Measurements from ENCODE around the gene ZNF148. TPM values are rescaled to one million over a fixed set of nuclear protein-coding genes. Genes with fewer than 3 reads are reported as not detected.

Gene ZNF148
- total and polyA plus RNA-seq, 7 experiments from 2014 or later = 36.3 to 101 (median 58.6) TPM

- DNase-seq = no peak
- no peaks in the 10 kb centered on the region for H3K27me3 ChIP-seq (ENCODE audit: control insufficient read depth in 2 of 2, insufficient read depth in 2 of 2, low read length in 2 of 2)
- H3K9me3 Mint-ChIP-seq = peaks cover 0 to 2% (median 0%) of the 10 kb centered on the region in 11 donors
- no peak overlapping the region for H3K4me3 Mint-ChIP-seq
- ChIA-PET CTCF (no interaction called here), POLR2A (no interaction called here)
- ATAC-seq = no peak
- peaks cover 7 to 24% (median 15%) of the 10 kb centered on the region in 7 donors for H3K4me1 Mint-ChIP-seq
- H3K36me3 Mint-ChIP-seq = peaks cover 0 to 4% (median 0%) of the 10 kb centered on the region in 5 donors
- H3K27ac ChIP-seq (ENCODE audit: low read depth, low read length) = no peak overlapping the region
- no peaks in the 10 kb centered on the region for H3K36me3 ChIP-seq (ENCODE audit: control insufficient read depth in 2 of 3, insufficient read depth in 3 of 3, low read length in 3 of 3)
- H3K27ac Mint-ChIP-seq = peak overlapping the region in 1 of 9 donors; percentile 20
- intact Hi-C loops (cut with micrococcal nuclease) = no loop called here
- no peaks in the 10 kb centered on the region for H3K4me1 ChIP-seq (ENCODE audit: control insufficient read depth in 2 of 2, insufficient read depth in 2 of 2, low read length in 2 of 2)
- peaks cover 1 to 9% (median 8%) of the 10 kb centered on the region in 5 donors for H3K27me3 Mint-ChIP-seq
- no peaks in the 10 kb centered on the region for H3K9me3 ChIP-seq (ENCODE audit: control insufficient read depth in 2 of 3, low read length in 3 of 3)
- no peak overlapping the region for H3K4me3 ChIP-seq (ENCODE audit: low read length)
These were observed 155.8 kb downstream of the ZNF148 start for GRCh38 chr3:125219261-125219701.

- peaks cover 0 to 8% of the 10 kb centered on the region in 2 donors for H3K27me3 ChIP-seq (ENCODE audit: control insufficient read depth in 2 of 2, insufficient read depth in 2 of 2, low read length in 2 of 2)
- H3K4me3 Mint-ChIP-seq = peak overlapping the region in 2 of 10 donors; percentile 2 to 4
- intact Hi-C loops (cut with micrococcal nuclease) = loop anchor here in 1 of 2 donors (1.0 to 5.0 kb wide), 2 partner anchors 161 to 162 kb away; partner anchors contain the start of gene ZNF148
- DNase-seq (peak in 1 of 9 donors; percentile 20), ATAC-seq (peak; percentile 70)
- ChIA-PET POLR2A (interaction anchor here (0.7 kb wide), 1 partner anchor 402 kb away, joined by 3 read pairs; no protein-coding TSS in a partner anchor), CTCF (interaction anchor here (0.6 kb wide), 1 partner anchor 220 kb away, joined by 3 read pairs; no protein-coding TSS in a partner anchor)
- no peaks in the 10 kb centered on the region for H3K9me3 ChIP-seq (ENCODE audit: control insufficient read depth in 2 of 3, low read length in 3 of 3)
- H3K36me3 ChIP-seq (ENCODE audit: control insufficient read depth in 2 of 3, insufficient read depth in 3 of 3, low read length in 3 of 3) = no peaks in the 10 kb centered on the region
- H3K4me3 ChIP-seq (ENCODE audit: low read length) = no peak overlapping the region
- H3K9me3 Mint-ChIP-seq = no peaks in the 10 kb centered on the region
- peaks cover 0 to 3% of the 10 kb centered on the region in 2 donors for H3K4me1 ChIP-seq (ENCODE audit: control insufficient read depth in 2 of 2, insufficient read depth in 2 of 2, low read length in 2 of 2)
- no peak overlapping the region for H3K27ac ChIP-seq (ENCODE audit: low read depth, low read length)
- H3K4me1 Mint-ChIP-seq = peaks cover 11 to 25% (median 18%) of the 10 kb centered on the region in 7 donors
- peaks cover 0 to 12% (median 0%) of the 10 kb centered on the region in 5 donors for H3K36me3 Mint-ChIP-seq
- peak overlapping the region in 1 of 9 donors; percentile 4 for H3K27ac Mint-ChIP-seq
- H3K27me3 Mint-ChIP-seq = peaks cover 36 to 47% (median 42%) of the 10 kb centered on the region in 5 donors
These were observed 160.4 kb downstream of the ZNF148 start for GRCh38 chr3:125214738-125215137.

GRCh38 chr3:125213946-125214542 lies 161.1 kb downstream of the ZNF148 start:
- H3K27ac ChIP-seq (ENCODE audit: low read depth, low read length) = no peak overlapping the region
- Mint-ChIP-seq H3K27me3 (peaks cover 40 to 53% (median 48%) of the 10 kb centered on the region in 5 donors), H3K9me3 (no peaks in the 10 kb centered on the region), H3K36me3 (peaks cover 0 to 12% (median 0%) of the 10 kb centered on the region in 5 donors), H3K4me1 (peaks cover 11 to 25% (median 18%) of the 10 kb centered on the region in 7 donors), H3K4me3 (peak overlapping the region in 3 of 10 donors; percentile 32 to 50 (median 48)), H3K27ac (no peak overlapping the region)
- POLR2A ChIA-PET = interaction anchor here (0.7 kb wide), 1 partner anchor 402 kb away, joined by 3 read pairs; no protein-coding TSS in a partner anchor
- H3K36me3 ChIP-seq (ENCODE audit: control insufficient read depth in 2 of 3, insufficient read depth in 3 of 3, low read length in 3 of 3) = no peaks in the 10 kb centered on the region
- intact Hi-C loops (cut with micrococcal nuclease) = loop anchor here in 1 of 2 donors (1.0 to 5.0 kb wide), 2 partner anchors 161 to 162 kb away; partner anchors contain the start of gene ZNF148
- DNase-seq (no peak), ATAC-seq (no peak)
- H3K4me1 ChIP-seq (ENCODE audit: control insufficient read depth in 2 of 2, insufficient read depth in 2 of 2, low read length in 2 of 2) = peaks cover 0 to 3% of the 10 kb centered on the region in 2 donors
- CTCF ChIA-PET = no interaction called here
- H3K9me3 ChIP-seq (ENCODE audit: control insufficient read depth in 2 of 3, low read length in 3 of 3) = no peaks in the 10 kb centered on the region
- peaks cover 0 to 8% of the 10 kb centered on the region in 2 donors for H3K27me3 ChIP-seq (ENCODE audit: control insufficient read depth in 2 of 2, insufficient read depth in 2 of 2, low read length in 2 of 2)
- H3K4me3 ChIP-seq (ENCODE audit: low read length) = no peak overlapping the region

- no peaks in the 10 kb centered on the region for H3K36me3 ChIP-seq (ENCODE audit: control insufficient read depth in 2 of 3, insufficient read depth in 3 of 3, low read length in 3 of 3)
- DNase-seq = no peak
- intact Hi-C loops (cut with micrococcal nuclease) = loop anchor here in 1 of 2 donors (5.0 kb wide), 1 partner anchor 161 kb away; no protein-coding TSS in a partner anchor
- ChIA-PET POLR2A (no interaction called here), CTCF (no interaction called here)
- no peaks in the 10 kb centered on the region for H3K9me3 ChIP-seq (ENCODE audit: control insufficient read depth in 2 of 3, low read length in 3 of 3)
- Mint-ChIP-seq H3K36me3 (peaks cover 0 to 12% (median 0%) of the 10 kb centered on the region in 5 donors), H3K9me3 (no peaks in the 10 kb centered on the region), H3K27me3 (peaks cover 40 to 58% (median 54%) of the 10 kb centered on the region in 5 donors), H3K4me1 (peaks cover 11 to 25% (median 18%) of the 10 kb centered on the region in 7 donors), H3K4me3 (peak overlapping the region in 7 of 10 donors; percentile 23 to 61 (median 40)), H3K27ac (no peak overlapping the region)
- H3K4me3 ChIP-seq (ENCODE audit: low read length) = no peak overlapping the region
- peaks cover 0 to 8% of the 10 kb centered on the region in 2 donors for H3K27me3 ChIP-seq (ENCODE audit: control insufficient read depth in 2 of 2, insufficient read depth in 2 of 2, low read length in 2 of 2)
- ATAC-seq = no peak
- H3K4me1 ChIP-seq (ENCODE audit: control insufficient read depth in 2 of 2, insufficient read depth in 2 of 2, low read length in 2 of 2) = peaks cover 0 to 3% of the 10 kb centered on the region in 2 donors
- no peak overlapping the region for H3K27ac ChIP-seq (ENCODE audit: low read depth, low read length)
These were observed 161.8 kb downstream of the ZNF148 start for GRCh38 chr3:125213364-125213755.

- Mint-ChIP-seq H3K9me3 (no peaks in the 10 kb centered on the region), H3K4me3 (peak within 1 kb of the TSS; percentile 32 to 78 (median 55)), H3K27ac (peak within 1 kb of the TSS in 1 of 9 donors; percentile 78), H3K36me3 (peaks cover 0 to 12% (median 0%) of the 10 kb centered on the region in 5 donors), H3K27me3 (peaks cover 45 to 61% (median 59%) of the 10 kb centered on the region in 5 donors), H3K4me1 (peaks cover 11 to 25% (median 18%) of the 10 kb centered on the region in 7 donors)
- peak; percentile 42 for ATAC-seq
- CTCF ChIA-PET = no interaction called here
- H3K4me3 ChIP-seq (ENCODE audit: low read length) = no peak within 1 kb of the TSS
- no peaks in the 10 kb centered on the region for H3K36me3 ChIP-seq (ENCODE audit: control insufficient read depth in 2 of 3, insufficient read depth in 3 of 3, low read length in 3 of 3)
- peaks cover 0 to 3% of the 10 kb centered on the region in 2 donors for H3K4me1 ChIP-seq (ENCODE audit: control insufficient read depth in 2 of 2, insufficient read depth in 2 of 2, low read length in 2 of 2)
- DNase-seq = no peak
- intact Hi-C loops (cut with micrococcal nuclease) = loop anchor here in 1 of 2 donors (5.0 kb wide), 1 partner anchor 160 kb away; no protein-coding TSS in a partner anchor
- H3K27ac ChIP-seq (ENCODE audit: low read depth, low read length) = no peak within 1 kb of the TSS
- H3K9me3 ChIP-seq (ENCODE audit: control insufficient read depth in 2 of 3, low read length in 3 of 3) = no peaks in the 10 kb centered on the region
- H3K27me3 ChIP-seq (ENCODE audit: control insufficient read depth in 2 of 2, insufficient read depth in 2 of 2, low read length in 2 of 2) = peaks cover 0 to 8% of the 10 kb centered on the region in 2 donors
- POLR2A ChIA-PET = no interaction called here
These were observed 162.4 kb downstream of the ZNF148 start, which contains the start of gene SLC12A8 for GRCh38 chr3:125212509-125213363. Gene SLC12A8 (minus strand): TSS chr3:125212748. CDS start chr3:125211349, 1,399 bp downstream.

- peaks cover 11 to 25% (median 18%) of the 10 kb centered on the region in 7 donors for H3K4me1 Mint-ChIP-seq
- H3K27ac ChIP-seq (ENCODE audit: low read depth, low read length) = no peak overlapping the region
- H3K4me3 Mint-ChIP-seq = peak overlapping the region in 7 of 10 donors; percentile 26 to 78 (median 70)
- H3K27ac Mint-ChIP-seq = peak overlapping the region in 1 of 9 donors; percentile 78
- no peaks in the 10 kb centered on the region for H3K9me3 ChIP-seq (ENCODE audit: control insufficient read depth in 2 of 3, low read length in 3 of 3)
- no peak overlapping the region for H3K4me3 ChIP-seq (ENCODE audit: low read length)
- peak; percentile 13 for ATAC-seq
- DNase-seq = no peak
- H3K27me3 ChIP-seq (ENCODE audit: control insufficient read depth in 2 of 2, insufficient read depth in 2 of 2, low read length in 2 of 2) = peaks cover 0 to 8% of the 10 kb centered on the region in 2 donors
- H3K27me3 Mint-ChIP-seq = peaks cover 45 to 63% (median 61%) of the 10 kb centered on the region in 5 donors
- peaks cover 0 to 12% (median 0%) of the 10 kb centered on the region in 5 donors for H3K36me3 Mint-ChIP-seq
- no peaks in the 10 kb centered on the region for H3K9me3 Mint-ChIP-seq
- intact Hi-C loops (cut with micrococcal nuclease) = loop anchor here in 1 of 2 donors (5.0 kb wide), 1 partner anchor 160 kb away; no protein-coding TSS in a partner anchor
- peaks cover 0 to 3% of the 10 kb centered on the region in 2 donors for H3K4me1 ChIP-seq (ENCODE audit: control insufficient read depth in 2 of 2, insufficient read depth in 2 of 2, low read length in 2 of 2)
- H3K36me3 ChIP-seq (ENCODE audit: control insufficient read depth in 2 of 3, insufficient read depth in 3 of 3, low read length in 3 of 3) = no peaks in the 10 kb centered on the region
- ChIA-PET CTCF (no interaction called here), POLR2A (no interaction called here)
These were observed 163.0 kb downstream of the ZNF148 start for GRCh38 chr3:125212091-125212508.

All from naive thymus-derived CD4-positive, alpha-beta T cell (primary cell).